Activated naive CD4-positive, alpha-beta T cell treated with anti-CD3 and anti-CD28 coated beads, Interleukin-2, amount 50 U/mL, for 24 hours (primary cell): ENCODE data around the gene LRRC1.

Source experiments
- H3K27ac Mint-ChIP-seq: one replicate; pipeline ENCODE4 v1.8.0; 2021; ENCODE audit warnings: mild to moderate bottlenecking, mixed read lengths
- H3K27me3 Mint-ChIP-seq: one replicate; pipeline ENCODE4 v1.8.0; 2021; ENCODE audit warnings: mixed read lengths
- H3K36me3 Mint-ChIP-seq: one replicate; pipeline ENCODE4 v1.8.0; 2021; ENCODE audit warnings: mixed read lengths
- H3K4me1 Mint-ChIP-seq: one replicate; pipeline ENCODE4 v1.8.0; 2021; ENCODE audit warnings: mixed read lengths
- H3K4me3 Mint-ChIP-seq: one replicate; pipeline ENCODE4 v1.8.0; 2021; ENCODE audit warnings: mild to moderate bottlenecking, mixed read lengths
- H3K9me3 Mint-ChIP-seq: one replicate; pipeline ENCODE4 v1.8.0; 2021; ENCODE audit warnings: mixed read lengths

LRRC1 gene

GRCh38 chr6:53845280-53846195 is 50.7 kb downstream of the LRRC1 start:
- no peaks in the 10 kb centered on the region for H3K27me3 Mint-ChIP-seq
- H3K4me1 Mint-ChIP-seq = no peaks in the 10 kb centered on the region
- H3K9me3 Mint-ChIP-seq = peaks cover 2% of the 10 kb centered on the region
- H3K36me3 Mint-ChIP-seq = peaks cover 5% of the 10 kb centered on the region
- no peak overlapping the region for H3K4me3 Mint-ChIP-seq
- no peak overlapping the region for H3K27ac Mint-ChIP-seq

- Mint-ChIP-seq H3K9me3 (no peaks in the 10 kb centered on the region), H3K4me3 (no peak overlapping the region), H3K27me3 (no peaks in the 10 kb centered on the region), H3K27ac (no peak overlapping the region), H3K36me3 (peaks cover 2% of the 10 kb centered on the region), H3K4me1 (no peaks in the 10 kb centered on the region)
Observed at GRCh38 chr6:53846250-53846649, 51.4 kb downstream of the LRRC1 start.

- peaks cover 8% of the 10 kb centered on the region for H3K36me3 Mint-ChIP-seq
- no peak overlapping the region for H3K4me3 Mint-ChIP-seq
- no peak overlapping the region for H3K27ac Mint-ChIP-seq
- peaks cover 6% of the 10 kb centered on the region for H3K9me3 Mint-ChIP-seq
- H3K27me3 Mint-ChIP-seq = no peaks in the 10 kb centered on the region
- no peaks in the 10 kb centered on the region for H3K4me1 Mint-ChIP-seq
Observed at GRCh38 chr6:53847796-53848314, 53.0 kb downstream of the LRRC1 start.

DNA sequence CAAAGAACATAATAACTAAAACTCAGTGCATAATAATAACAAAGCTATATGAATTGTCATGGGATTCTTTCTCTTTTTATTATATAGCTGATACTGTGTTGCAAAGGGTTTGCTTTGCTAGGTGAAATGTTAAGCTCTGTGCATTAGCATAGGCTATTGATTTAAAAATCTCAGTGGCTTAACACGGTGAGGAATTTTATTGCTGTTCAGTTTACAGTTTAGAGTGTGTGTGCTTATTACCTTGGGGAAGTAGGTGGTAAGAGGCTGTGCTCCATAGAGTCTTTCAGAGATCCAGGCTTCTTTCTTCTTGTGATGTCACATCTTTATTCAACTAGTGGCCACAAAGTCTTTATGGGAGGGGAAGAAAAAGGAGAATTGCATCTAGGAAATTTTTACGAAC is 55.7 kb downstream of the LRRC1 start:
- no peak overlapping the region for H3K4me3 Mint-ChIP-seq
- peaks cover 12% of the 10 kb centered on the region for H3K4me1 Mint-ChIP-seq
- H3K36me3 Mint-ChIP-seq = peaks cover 6% of the 10 kb centered on the region
- H3K9me3 Mint-ChIP-seq = peaks cover 6% of the 10 kb centered on the region
- no peak overlapping the region for H3K27ac Mint-ChIP-seq
- no peaks in the 10 kb centered on the region for H3K27me3 Mint-ChIP-seq

DNA sequence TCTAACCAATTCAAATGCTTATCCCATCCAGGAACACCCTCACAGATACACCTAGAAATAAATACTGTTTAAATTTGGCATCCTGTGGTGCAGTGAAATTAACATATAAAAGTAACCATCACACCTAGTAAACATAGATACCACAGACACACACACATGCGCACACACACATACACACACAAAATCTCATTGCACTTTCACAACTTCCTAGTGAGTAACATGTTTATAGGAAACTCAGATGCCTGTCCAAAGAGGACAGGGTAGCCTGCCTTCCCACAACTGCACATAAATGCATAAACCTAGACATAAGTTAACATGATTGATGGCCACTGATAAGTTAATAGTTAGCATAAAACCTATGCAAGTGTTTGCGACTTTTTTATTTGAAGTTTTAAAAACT is 56.8 kb downstream of the LRRC1 start:
- peaks cover 6% of the 10 kb centered on the region for H3K9me3 Mint-ChIP-seq
- H3K4me3 Mint-ChIP-seq = no peak overlapping the region
- H3K36me3 Mint-ChIP-seq = peaks cover 6% of the 10 kb centered on the region
- peaks cover 12% of the 10 kb centered on the region for H3K4me1 Mint-ChIP-seq
- H3K27me3 Mint-ChIP-seq = no peaks in the 10 kb centered on the region
- no peak overlapping the region for H3K27ac Mint-ChIP-seq

DNA sequence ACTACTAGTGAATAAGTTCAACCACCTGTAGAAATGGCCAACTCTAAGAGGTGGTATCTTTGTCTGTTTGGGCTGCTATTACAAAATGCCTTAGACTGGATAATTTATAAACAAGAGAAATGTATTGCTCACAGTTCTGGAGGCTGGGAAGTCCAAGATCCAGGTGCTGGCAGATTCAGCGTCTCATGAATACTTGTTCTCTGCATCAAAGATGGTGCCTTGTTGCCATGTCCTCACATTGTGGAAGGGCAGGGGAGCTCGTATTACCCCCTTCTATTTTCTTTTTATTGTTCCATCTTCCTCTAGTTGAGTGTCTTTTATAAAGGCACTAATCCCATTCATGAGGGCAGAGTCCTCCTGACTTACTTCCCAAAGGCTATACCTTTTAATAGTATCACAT is 58.0 kb downstream of the LRRC1 start:
- H3K27ac Mint-ChIP-seq = no peak overlapping the region
- no peaks in the 10 kb centered on the region for H3K27me3 Mint-ChIP-seq
- H3K9me3 Mint-ChIP-seq = peaks cover 6% of the 10 kb centered on the region
- H3K4me1 Mint-ChIP-seq = peaks cover 12% of the 10 kb centered on the region
- no peak overlapping the region for H3K4me3 Mint-ChIP-seq
- H3K36me3 Mint-ChIP-seq = peaks cover 6% of the 10 kb centered on the region

DNA sequence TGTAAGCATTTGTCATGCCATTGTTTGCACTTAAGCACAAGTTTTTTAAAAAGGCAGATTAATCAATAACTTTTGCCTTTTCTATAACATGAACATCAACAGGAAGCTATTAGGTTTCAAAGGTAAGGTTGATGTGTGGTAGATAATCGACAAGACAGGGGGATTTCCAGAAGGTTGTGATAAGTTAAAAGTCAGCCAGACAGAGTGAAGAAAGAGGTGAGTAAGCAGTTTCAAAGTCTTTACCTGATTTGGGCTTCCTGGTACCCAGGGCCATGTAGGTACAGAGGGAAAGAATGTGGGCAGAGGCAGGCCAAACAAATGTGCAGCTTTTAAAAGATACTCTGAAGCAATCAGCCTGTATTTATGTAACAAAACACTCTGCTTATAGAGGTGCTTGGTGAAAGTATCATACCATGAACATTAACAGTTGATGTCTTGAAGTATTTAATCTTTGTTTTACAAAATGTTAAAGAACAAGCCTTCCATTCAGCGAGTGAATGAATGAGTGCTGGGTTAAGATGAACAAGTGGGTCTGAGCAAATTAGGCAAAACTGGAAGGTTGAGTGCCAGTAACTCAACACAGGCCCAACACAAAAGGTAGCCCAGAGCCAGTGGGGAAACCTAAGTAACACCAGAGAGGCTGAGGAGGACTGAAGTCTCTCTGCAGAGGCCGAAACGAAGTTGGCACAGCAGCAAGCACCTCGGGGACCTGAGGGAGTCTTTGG is 60.2 kb downstream of the LRRC1 start:
- Mint-ChIP-seq H3K4me1 (peaks cover 12% of the 10 kb centered on the region), H3K27me3 (no peaks in the 10 kb centered on the region), H3K4me3 (no peak overlapping the region), H3K27ac (no peak overlapping the region), H3K36me3 (peaks cover 6% of the 10 kb centered on the region), H3K9me3 (peaks cover 6% of the 10 kb centered on the region)

- Mint-ChIP-seq H3K27me3 (no peaks in the 10 kb centered on the region), H3K9me3 (peaks cover 6% of the 10 kb centered on the region), H3K27ac (no peak overlapping the region), H3K4me3 (no peak overlapping the region), H3K36me3 (peaks cover 6% of the 10 kb centered on the region), H3K4me1 (peaks cover 12% of the 10 kb centered on the region)
Observed at GRCh38 chr6:53855940-53856339, 61.1 kb downstream of the LRRC1 start.

GRCh38 chr6:53857318-53858094 is 62.7 kb downstream of the LRRC1 start:
- Mint-ChIP-seq H3K27ac (no peak overlapping the region), H3K4me1 (peaks cover 12% of the 10 kb centered on the region), H3K27me3 (no peaks in the 10 kb centered on the region), H3K9me3 (peaks cover under 1% of the 10 kb centered on the region), H3K36me3 (no peaks in the 10 kb centered on the region), H3K4me3 (no peak overlapping the region)

DNA sequence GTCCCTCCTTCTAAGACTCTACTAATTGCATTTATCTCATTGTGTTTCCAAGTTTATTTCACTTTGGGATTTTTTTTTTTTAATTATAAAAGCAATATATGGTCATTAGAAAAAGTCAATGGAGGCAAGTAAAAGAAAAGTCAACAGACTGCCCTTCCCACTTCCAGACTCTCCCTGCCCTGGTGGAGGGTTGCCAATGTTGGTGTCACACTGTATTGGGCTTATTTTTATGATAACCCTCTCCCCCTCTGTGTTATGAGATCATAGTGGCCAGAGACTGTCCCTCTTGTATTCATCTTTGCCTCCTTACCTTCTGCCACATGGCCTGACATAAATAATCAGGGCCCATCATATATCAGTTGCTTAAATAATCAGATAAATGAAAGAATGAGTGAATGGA is 63.4 kb downstream of the LRRC1 start:
- H3K4me1 Mint-ChIP-seq = peaks cover 12% of the 10 kb centered on the region
- H3K27ac Mint-ChIP-seq = no peak overlapping the region
- H3K27me3 Mint-ChIP-seq = no peaks in the 10 kb centered on the region
- no peak overlapping the region for H3K4me3 Mint-ChIP-seq
- H3K36me3 Mint-ChIP-seq = no peaks in the 10 kb centered on the region
- H3K9me3 Mint-ChIP-seq = no peaks in the 10 kb centered on the region

DNA sequence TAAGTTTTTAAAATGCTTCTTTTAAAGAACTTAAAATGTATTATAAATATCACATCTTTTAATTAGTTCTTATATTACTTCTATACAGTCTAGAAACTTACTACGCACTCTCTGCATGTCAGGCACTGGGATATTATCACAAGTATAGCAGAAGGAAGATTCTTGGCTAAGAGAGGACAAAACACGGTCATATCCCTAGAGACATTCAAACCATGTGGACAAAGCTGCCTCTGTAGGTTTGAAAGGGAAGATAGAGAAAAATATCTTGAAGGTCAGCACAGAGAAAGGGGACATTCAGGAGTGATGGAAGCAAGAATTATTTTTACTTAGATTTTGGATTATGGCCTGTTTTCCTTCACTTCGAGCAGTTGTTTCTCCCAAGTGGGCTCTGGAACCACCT is 64.1 kb downstream of the LRRC1 start:
- Mint-ChIP-seq H3K4me1 (peaks cover 11% of the 10 kb centered on the region), H3K27me3 (no peaks in the 10 kb centered on the region), H3K9me3 (no peaks in the 10 kb centered on the region), H3K36me3 (no peaks in the 10 kb centered on the region), H3K4me3 (no peak overlapping the region), H3K27ac (no peak overlapping the region)

DNA sequence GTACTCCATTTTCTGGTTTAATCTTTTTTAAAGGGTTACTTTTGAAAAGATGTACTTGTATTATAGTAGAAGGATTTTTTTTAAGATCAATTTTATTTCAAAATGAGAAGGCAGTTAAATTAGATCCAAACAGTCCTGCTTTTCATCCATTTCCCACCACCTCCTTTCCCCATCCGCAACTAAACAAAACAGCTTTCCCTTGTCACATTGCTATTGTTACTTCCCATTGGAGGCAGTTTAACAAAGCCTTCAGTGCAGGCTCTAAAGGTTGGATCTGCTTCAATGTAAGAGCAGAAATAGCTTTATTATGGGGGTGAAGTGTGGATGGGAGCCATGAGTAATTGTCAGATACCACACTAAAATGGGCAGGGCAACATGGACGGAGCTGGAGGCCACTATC is 65.7 kb downstream of the LRRC1 start:
- H3K27ac Mint-ChIP-seq = no peak overlapping the region
- H3K4me3 Mint-ChIP-seq = no peak overlapping the region
- no peaks in the 10 kb centered on the region for H3K36me3 Mint-ChIP-seq
- H3K4me1 Mint-ChIP-seq = no peaks in the 10 kb centered on the region
- H3K27me3 Mint-ChIP-seq = no peaks in the 10 kb centered on the region
- H3K9me3 Mint-ChIP-seq = no peaks in the 10 kb centered on the region

DNA sequence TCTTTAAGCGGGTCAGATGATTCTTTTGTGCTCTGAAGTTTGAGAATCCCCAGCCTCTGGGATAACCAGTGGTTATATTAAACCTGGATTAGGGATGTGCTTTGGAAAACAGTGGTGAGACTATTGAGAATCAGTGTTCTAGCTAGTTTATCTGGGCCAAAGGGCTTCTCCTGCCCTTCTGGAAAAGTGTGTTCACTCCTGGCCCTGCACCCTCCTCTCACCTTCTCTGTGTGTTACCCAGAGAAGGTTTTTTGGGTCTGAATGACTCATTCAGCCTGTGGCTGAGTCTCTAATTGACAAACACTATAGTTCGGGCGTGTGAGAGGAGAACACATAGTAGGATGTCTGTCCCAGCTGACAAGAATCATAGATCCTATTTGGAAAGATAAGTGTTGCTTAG is 66.7 kb downstream of the LRRC1 start:
- no peak overlapping the region for H3K4me3 Mint-ChIP-seq
- H3K27me3 Mint-ChIP-seq = no peaks in the 10 kb centered on the region
- no peaks in the 10 kb centered on the region for H3K9me3 Mint-ChIP-seq
- H3K4me1 Mint-ChIP-seq = no peaks in the 10 kb centered on the region
- no peak overlapping the region for H3K27ac Mint-ChIP-seq
- H3K36me3 Mint-ChIP-seq = no peaks in the 10 kb centered on the region

DNA sequence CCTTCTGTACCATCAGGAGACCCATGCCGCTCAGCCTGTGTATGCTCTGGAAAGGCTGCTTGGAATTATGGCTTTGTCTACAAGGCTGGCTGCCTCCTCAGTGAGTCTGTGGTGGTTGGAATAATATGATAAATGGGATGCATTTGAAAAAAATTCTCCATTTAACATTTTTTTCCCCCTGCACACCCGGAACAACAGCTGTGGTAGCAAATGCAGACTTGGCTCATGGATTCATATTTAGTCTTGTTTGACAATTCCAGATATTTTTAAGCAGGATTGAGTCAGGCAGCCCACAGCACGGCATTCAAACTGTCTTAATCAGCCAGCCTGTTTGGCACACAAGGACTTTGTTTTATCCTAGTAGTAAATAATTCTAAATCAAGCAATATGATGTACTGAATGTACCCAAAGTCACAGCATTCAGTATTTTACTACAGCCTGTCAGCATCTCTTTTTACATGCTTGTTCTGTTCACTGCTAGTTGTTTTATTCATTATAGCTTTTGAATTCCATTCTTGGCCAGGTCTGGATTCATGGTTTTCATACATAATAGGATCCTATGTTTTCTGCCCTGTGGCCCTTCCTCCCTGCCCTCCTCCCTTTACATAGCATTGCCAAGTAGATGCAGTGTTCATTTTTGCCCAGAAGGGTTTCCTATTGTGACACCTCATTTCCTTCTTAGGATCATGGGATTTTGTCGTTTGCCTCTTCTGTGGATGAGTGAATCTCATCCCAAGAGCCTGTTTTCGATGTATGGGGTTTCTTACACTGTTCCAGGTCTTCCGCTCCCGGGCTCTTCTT is 68.1 kb downstream of the LRRC1 start:
- Mint-ChIP-seq H3K36me3 (no peaks in the 10 kb centered on the region), H3K27ac (no peak overlapping the region), H3K4me1 (no peaks in the 10 kb centered on the region), H3K27me3 (no peaks in the 10 kb centered on the region), H3K4me3 (no peak overlapping the region), H3K9me3 (no peaks in the 10 kb centered on the region)

GRCh38 chr6:53864781-53865180 is 70.0 kb downstream of the LRRC1 start:
- H3K9me3 Mint-ChIP-seq = no peaks in the 10 kb centered on the region
- H3K36me3 Mint-ChIP-seq = no peaks in the 10 kb centered on the region
- no peak overlapping the region for H3K27ac Mint-ChIP-seq
- H3K4me1 Mint-ChIP-seq = no peaks in the 10 kb centered on the region
- H3K4me3 Mint-ChIP-seq = no peak overlapping the region
- H3K27me3 Mint-ChIP-seq = no peaks in the 10 kb centered on the region
